Renal pelvis (tissue), 4 donors: ENCODE measurements around the gene CST3. TPM values are rescaled to one million over a fixed set of nuclear protein-coding genes. Genes with fewer than 3 reads are reported as not detected.
"Not testable (repeated sequence)": the region's sequence is repeated elsewhere in the genome, so short reads cannot be mapped to it uniquely, and the experiment has no call there.

Source experiments
- DNase-seq: peaks from one replicate; pipeline ENCODE4 v3.0.0-alpha.2; 2013
- polyA plus RNA-seq, 3 donors: library from polyadenylated mRNA; unstranded; fragments of 120-200 nt; gene quantifications; one replicate each; pipeline ENCODE4 v1.2.1, GENCODE V29; 2013; ENCODE audit not compliant: insufficient read length in 3 of 3

The CST3 gene
- polyA plus RNA-seq, 3 donors, result 149 to 208 (median 172) TPM

GRCh38 chr20:23630392-23630849 lies 7.3 kb downstream of the CST3 start:
- no peak for DNase-seq

- no peak for DNase-seq
Measured at GRCh38 chr20:23629542-23630391, 8.0 kb downstream of the CST3 start.

- no peak for DNase-seq
Measured at GRCh38 chr20:23629017-23629541, 8.7 kb downstream of the CST3 start.

- DNase-seq, result no peak
Measured at GRCh38 chr20:23628402-23629016, 9.2 kb downstream of the CST3 start.

GRCh38 chr20:23627501-23627900 lies 10.3 kb downstream of the CST3 start:
- DNase-seq, result no peak

- no peak for DNase-seq
Measured at GRCh38 chr20:23626040-23626620, 11.6 kb downstream of the CST3 start.

- DNase-seq, result no peak
Measured at GRCh38 chr20:23625236-23625964, 12.4 kb downstream of the CST3 start.

- DNase-seq, result no peak
Measured at GRCh38 chr20:23624324-23624691, 13.4 kb downstream of the CST3 start.

GRCh38 chr20:23623666-23624323 lies 14.0 kb downstream of the CST3 start:
- DNase-seq, result no peak

GRCh38 chr20:23622839-23623343 lies 14.9 kb downstream of the CST3 start:
- no peak for DNase-seq

GRCh38 chr20:23622401-23622800 lies 15.4 kb downstream of the CST3 start:
- not testable (repeated sequence) for DNase-seq

GRCh38 chr20:23620670-23621386 lies 16.9 kb downstream of the CST3 start:
- not testable (repeated sequence) for DNase-seq

GRCh38 chr20:23614163-23614562 lies 23.6 kb downstream of the CST3 start:
- no peak for DNase-seq

- no peak for DNase-seq
Measured at GRCh38 chr20:23613676-23614075, 24.1 kb downstream of the CST3 start.

- DNase-seq, result no peak
Measured at GRCh38 chr20:23612396-23612795, 25.4 kb downstream of the CST3 start.

GRCh38 chr20:23609486-23610109 lies 28.2 kb downstream of the CST3 start:
- no peak for DNase-seq

GRCh38 chr20:23608251-23608846 lies 29.4 kb downstream of the CST3 start:
- no peak for DNase-seq

GRCh38 chr20:23607497-23608245 lies 30.1 kb downstream of the CST3 start:
- DNase-seq, result no peak

- peak; percentile 65 for DNase-seq
Measured at GRCh38 chr20:23606652-23607049, 31.1 kb downstream of the CST3 start.
